Stimulated activated CD4-positive, alpha-beta T cell treated with anti-CD3 and anti-CD28 coated beads, Interleukin-1b, Interleukin-23, amount 100 ng/mL, for 4 hours (primary cell): ENCODE data around the gene ZBED5.
"Not testable (repeated sequence)": the region's sequence is repeated elsewhere in the genome, so short reads cannot be mapped to it uniquely, and the experiment has no call there.

Source experiments
- DNase-seq, 2 donors: peaks; one replicate each; pipeline ENCODE4 v3.0.0-alpha.2; 2020; ENCODE audit warnings: low read depth in 2 of 2

ZBED5 gene

GRCh38 chr11:10838083-10838482, 19.8 kb downstream of the ZBED5 start:
- no peak for DNase-seq

GRCh38 chr11:10836884-10837283, 21.0 kb downstream of the ZBED5 start:
- DNase-seq = not testable (repeated sequence)

- DNase-seq = no peak
These were observed 28.7 kb downstream of the ZBED5 start for GRCh38 chr11:10829139-10829538.

DNA sequence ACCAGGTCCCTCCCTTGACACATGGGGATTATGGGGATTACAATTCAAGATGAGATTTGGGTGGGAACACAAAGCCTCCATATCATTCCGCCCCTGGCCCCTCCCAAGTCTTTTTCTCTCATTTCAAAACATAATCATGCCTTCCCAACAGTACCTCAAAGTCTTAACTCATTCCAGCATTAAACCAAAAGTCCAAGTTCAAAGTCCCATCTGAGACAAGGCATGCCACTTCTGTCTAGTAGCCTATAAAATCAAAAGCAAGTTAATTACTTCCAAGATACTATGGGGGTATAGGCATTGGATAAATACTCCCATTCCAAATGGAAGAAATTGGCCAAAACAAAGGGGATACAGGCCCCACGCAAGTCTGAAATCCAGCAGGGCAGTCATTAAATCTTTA, 29.5 kb downstream of the ZBED5 start:
- no peak for DNase-seq

- no peak for DNase-seq
These were observed 33.0 kb downstream of the ZBED5 start for GRCh38 chr11:10824888-10825287.

DNA sequence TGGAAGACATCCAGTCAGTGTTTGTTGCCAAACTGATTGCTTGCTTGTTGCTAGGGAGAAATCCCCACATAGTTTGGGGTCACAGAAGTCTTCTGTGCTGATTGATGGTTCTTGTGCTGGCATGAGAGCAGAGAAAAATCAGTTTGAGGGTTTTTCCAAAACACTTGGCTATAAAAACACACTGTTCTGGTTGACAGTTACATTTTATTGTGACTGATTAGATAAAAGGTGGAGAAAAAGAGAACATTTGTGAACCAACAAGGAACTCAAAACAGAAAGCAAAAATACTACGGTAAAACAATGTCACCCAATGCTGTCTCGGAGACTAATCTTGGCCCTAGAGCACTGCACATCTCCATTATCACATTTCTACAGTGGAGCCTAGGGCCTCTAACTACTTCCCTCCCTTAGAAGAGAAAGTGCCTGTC, 34.7 kb downstream of the ZBED5 start:
- no peak for DNase-seq

DNA sequence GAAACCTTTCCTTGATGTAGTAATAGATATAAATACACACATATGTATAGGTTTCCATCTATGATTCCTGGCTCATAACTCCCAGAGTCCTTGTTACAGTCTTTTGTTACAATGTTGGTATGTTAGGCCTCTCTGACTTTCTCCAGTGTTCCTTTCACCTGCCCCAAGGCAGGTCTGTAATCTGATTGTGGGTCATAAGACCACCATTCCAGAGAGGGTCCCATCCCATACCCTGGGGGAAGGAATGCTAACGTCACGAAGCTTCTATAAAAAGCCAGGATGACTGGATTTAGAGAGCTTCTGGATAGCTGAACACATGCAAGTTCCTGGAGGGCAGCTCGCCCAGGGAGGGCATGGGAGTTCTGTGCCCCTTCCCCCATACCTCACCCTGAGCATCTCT, 35.4 kb downstream of the ZBED5 start:
- not testable (repeated sequence) for DNase-seq

GRCh38 chr11:10818594-10818993, 39.3 kb downstream of the ZBED5 start:
- no peak for DNase-seq

DNA sequence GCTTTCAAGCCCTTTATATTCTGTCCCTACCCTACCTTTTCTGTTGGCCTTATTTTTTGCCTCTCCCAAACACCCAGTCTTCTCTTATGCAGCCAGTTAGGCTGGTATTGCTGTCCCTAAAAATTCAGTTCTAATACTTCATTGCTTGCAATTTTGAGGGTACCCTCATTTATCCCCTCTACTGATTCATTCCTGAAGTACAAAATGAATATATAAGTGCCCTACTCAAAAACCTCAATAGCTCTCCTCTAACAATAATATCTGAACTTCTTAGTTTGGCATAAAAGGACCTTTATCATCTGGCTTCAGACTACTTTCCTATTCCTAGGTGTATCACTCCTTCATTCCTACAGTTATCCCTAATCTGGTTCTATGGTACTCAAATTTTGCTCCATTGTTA, 43.9 kb downstream of the ZBED5 start:
- no peak for DNase-seq

GRCh38 chr11:10809373-10810160, 48.3 kb downstream of the ZBED5 start:
- peak in 1 of 2 donors; percentile 29 for DNase-seq

- peak; percentile 92 to 95 for DNase-seq
These were observed 49.1 kb downstream of the ZBED5 start, which contains the start of gene EIF4G2 for GRCh38 chr11:10808553-10809372. TSS of gene EIF4G2 (minus strand) at chr11:10808926.

GRCh38 chr11:10808235-10808552, 49.7 kb downstream of the ZBED5 start:
- DNase-seq = no peak

GRCh38 chr11:10807493-10808234, 50.2 kb downstream of the ZBED5 start:
- peak; percentile 13 to 42 for DNase-seq

DNA sequence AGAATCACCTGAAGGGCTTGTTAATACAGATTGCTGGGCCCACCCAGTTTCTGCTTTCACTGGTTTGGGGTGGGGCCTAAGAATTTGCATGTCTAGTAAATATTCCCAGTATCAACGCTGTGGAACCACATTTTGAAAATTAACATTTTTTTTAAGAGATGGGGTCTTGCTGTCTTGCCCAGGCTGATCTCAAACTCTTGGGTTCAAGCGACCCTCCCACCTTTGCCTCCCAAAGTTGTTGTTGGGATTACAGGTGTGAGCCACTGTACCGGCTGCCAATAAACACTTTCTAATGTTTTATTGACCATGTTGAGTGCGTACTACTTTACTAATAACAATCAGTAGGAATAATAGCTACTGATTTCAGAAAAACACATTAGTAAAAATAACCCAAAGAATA, 51.6 kb downstream of the ZBED5 start:
- no peak for DNase-seq

GRCh38 chr11:10805741-10806140, 52.1 kb downstream of the ZBED5 start:
- no peak for DNase-seq

DNA sequence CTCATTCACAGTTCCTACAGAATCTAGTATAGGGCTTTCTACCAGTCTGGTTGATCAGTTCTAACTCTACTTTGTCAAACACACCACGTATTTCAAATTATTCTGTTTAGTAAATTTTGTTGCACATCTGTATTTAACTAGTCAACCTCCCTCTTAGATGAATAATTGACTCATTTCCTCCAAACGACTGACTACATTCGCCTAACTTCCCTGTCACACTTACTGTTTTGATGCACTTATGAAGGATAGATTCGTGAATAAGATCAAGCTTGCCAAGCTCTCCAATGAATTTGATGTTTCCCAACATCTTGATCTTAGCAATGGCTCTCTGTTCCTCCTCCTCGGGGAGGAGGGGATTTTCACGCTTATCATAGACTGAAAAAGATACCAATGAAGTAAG, 54.2 kb downstream of the ZBED5 start:
- no peak for DNase-seq
